GM12878 (cell line): Measurements from ENCODE around the gene OR9G1. TPM values are rescaled to one million over a fixed set of nuclear protein-coding genes. Genes with fewer than 3 reads are reported as not detected.
A peak's percentile ranks its signal among the peaks of the same experiment; 100 is the strongest.

Experiments
- ATAC-seq: fragments of 200-7000 bp; cut with Tn5 transposase; 3 replicates; pipeline ENCODE4 v1.9.1; 2020; ENCODE audit warnings: mild to moderate bottlenecking, moderate library complexity
- BruUV-seq: library from RNA; stranded (reverse); fragments of 400-500 nt; replicated peaks from 2 replicates; lab custom pipeline; 2021; lab: Mats Ljungman, UMichigan
- CTCF ChIA-PET: fragments of 300-600 bp; sonication (Branson Sonifier 250); formaldehyde crosslinking; extraction: SDS; loops from one replicate; lab custom pipeline; 2021; ENCODE audit warnings: inconsistent platforms; lab: Yijun Ruan, JAX
- POLR2A ChIA-PET: fragments of 350-600 bp; formaldehyde crosslinking; extraction: SDS; loops from one replicate; lab custom pipeline; 2021; ENCODE audit warnings: inconsistent platforms; lab: Charles Lee
- RAD21 ChIA-PET: fragments of 300-600 bp; sonication (Branson Sonifier 250); formaldehyde crosslinking; loops from one replicate; lab custom pipeline; 2023; ENCODE audit warnings: antibody characterized with exemption; ENCODE audit not compliant: unreplicated experiment; lab: Charles Lee
- SMC1A ChIA-PET: fragments of 300-600 bp; sonication (Branson Sonifier 250); formaldehyde crosslinking; loops from one replicate; lab custom pipeline; 2023; ENCODE audit not compliant: unreplicated experiment, uncharacterized antibody; lab: Charles Lee
- DNase-seq: peaks from one replicate; pipeline ENCODE4 v3.0.0-alpha.2; 2011; ENCODE audit warnings: low read depth, low spot score
- FAIRE-seq: peaks from 3 replicates; lab custom pipeline; 2011; peaks lifted over from hg19 to GRCh38; lab: Jason Lieb, UNC
- H2AFZ ChIP-seq: 2 replicates; pipeline ENCODE4 v1.6.0; 2011; ENCODE audit warnings: low read depth, low read length, control low read depth; ENCODE audit not compliant: control insufficient read depth
- H3K27ac ChIP-seq: 2 replicates; pipeline ENCODE4 v1.5.1; 2011; ENCODE audit warnings: control low read depth; ENCODE audit not compliant: control insufficient read depth, insufficient read depth
- H3K27me3 ChIP-seq, 2 experiments: replicated peaks in 1 of 2; 2 replicates each; pipeline versions ENCODE4 v1.6.0 to v1.6.1; 2011; ENCODE audit warnings: low read length in 1 of 2; ENCODE audit not compliant: control insufficient read depth in 2 of 2, insufficient read depth in 2 of 2
- H3K36me3 ChIP-seq, 2 experiments: 2 replicates each; pipeline ENCODE4 v1.5.1; 2011; ENCODE audit warnings: low read length in 1 of 2; ENCODE audit not compliant: control insufficient read depth in 2 of 2, insufficient read depth in 2 of 2
- H3K4me1 ChIP-seq: 2 replicates; pipeline ENCODE4 v1.6.1; 2011; ENCODE audit warnings: mild to moderate bottlenecking, low read length, moderate library complexity, mixed read lengths; ENCODE audit not compliant: control insufficient read depth, insufficient read depth
- H3K4me2 ChIP-seq: 2 replicates; pipeline ENCODE4 v1.6.0; 2011; ENCODE audit warnings: control low read depth; ENCODE audit not compliant: control insufficient read depth, insufficient read depth
- H3K4me3 ChIP-seq: fragments of 200-600 bp; sonication (generic); 2 replicates; pipeline ENCODE4 v1.5.1; 2016
- H3K79me2 ChIP-seq: 2 replicates; pipeline ENCODE4 v1.6.0; 2011; ENCODE audit warnings: low read length; ENCODE audit not compliant: control insufficient read depth, insufficient read depth
- H3K9ac ChIP-seq: 2 replicates; pipeline ENCODE4 v1.8.0; 2011; ENCODE audit warnings: low read length, control low read depth, mixed read lengths; ENCODE audit not compliant: control insufficient read depth, insufficient read depth
- H3K9me3 ChIP-seq: replicated peaks from 3 replicates; pipeline ENCODE4 v1.5.1; 2011; ENCODE audit warnings: mild to moderate bottlenecking, low read length; ENCODE audit not compliant: control insufficient read depth, insufficient read depth
- H4K20me1 ChIP-seq: 2 replicates; pipeline ENCODE4 v1.6.0; 2011; ENCODE audit not compliant: control insufficient read depth, insufficient read depth
- ATF2 ChIP-seq: IDR thresholded peaks from 2 replicates; pipeline ENCODE4 v1.6.1; 2012; ENCODE audit warnings: low read length, inconsistent platforms
- ATF7 ChIP-seq: fragments of 450-650 bp; IDR thresholded peaks from 2 replicates; pipeline ENCODE4 v1.6.1; 2016; ENCODE audit warnings: low read depth, mild to moderate bottlenecking
- CEBPB ChIP-seq, 2 experiments: fragments of 150-350 bp in 1 of 2; IDR thresholded peaks; 2 replicates each; pipeline ENCODE4 v1.6.1; 2012 to 2014; ENCODE audit warnings: low read depth in 2 of 2, low read length in 2 of 2, borderline replicate concordance in 1 of 2, inconsistent platforms in 1 of 2
- DPF2 ChIP-seq: fragments of 450-650 bp; IDR thresholded peaks from 2 replicates; pipeline ENCODE4 v1.6.1; 2017; ENCODE audit warnings: mild to moderate bottlenecking
- ELK1 ChIP-seq: IDR thresholded peaks from 2 replicates; pipeline ENCODE4 v1.6.1; 2012; ENCODE audit warnings: low read depth, low read length, improper control_type of control experiment
- IKZF2 ChIP-seq, 2 experiments: fragments of 450-650 bp; IDR thresholded peaks; 2 replicates each; pipeline ENCODE4 v1.6.1; 2017; ENCODE audit warnings: mild to moderate bottlenecking in 2 of 2, moderate library complexity in 2 of 2
- IRF4 ChIP-seq: IDR thresholded peaks from 2 replicates; pipeline ENCODE4 v1.6.1; 2011; ENCODE audit warnings: low read depth, low read length
- JUNB ChIP-seq: IDR thresholded peaks from 2 replicates; pipeline ENCODE4 v1.6.1; 2016; ENCODE audit warnings: antibody characterized with exemption, mild to moderate bottlenecking
- JUND ChIP-seq: IDR thresholded peaks from 2 replicates; pipeline ENCODE4 v1.6.1; 2012; ENCODE audit warnings: low read depth, mild to moderate bottlenecking, low read length, improper control_type of control experiment, moderate library complexity
- KDM1A ChIP-seq: fragments of 200-600 bp; sonication (generic); IDR thresholded peaks from 2 replicates; pipeline ENCODE4 v1.6.1; 2016; ENCODE audit warnings: borderline replicate concordance
- LARP7 ChIP-seq: fragments of 450-650 bp; IDR thresholded peaks from 2 replicates; pipeline ENCODE4 v1.6.1; 2017; ENCODE audit warnings: mild to moderate bottlenecking
- MTA2 ChIP-seq: fragments of 450-650 bp; IDR thresholded peaks from 2 replicates; pipeline ENCODE4 v1.6.1; 2016; ENCODE audit warnings: low read depth, mild to moderate bottlenecking, moderate library complexity
- MTA3 ChIP-seq: IDR thresholded peaks from 2 replicates; pipeline ENCODE4 v1.6.1; 2012; ENCODE audit warnings: low read length, inconsistent platforms, borderline replicate concordance
- TCF12 ChIP-seq: IDR thresholded peaks from 2 replicates; pipeline ENCODE4 v1.6.1; 2011; ENCODE audit warnings: low read depth, mild to moderate bottlenecking, low read length
- ZNF207 ChIP-seq: fragments of 450-650 bp; IDR thresholded peaks from 2 replicates; pipeline ENCODE4 v1.6.1; 2014; ENCODE audit warnings: antibody characterized with exemption, mild to moderate bottlenecking, borderline replicate concordance
- WGBS: methylation state at CpG from one replicate; pipeline ENCODE4 v1.1.6; 2016; ENCODE audit warnings: low lambda C conversion rate; ENCODE audit not compliant: insufficient replicate concordance, insufficient coverage; ENCODE audit errors: missing lambda C conversion rate; 5-methylcytosine and 5-hydroxymethylcytosine counted together
- in situ Hi-C: fragments of 300-500 bp; cut with MboI; formaldehyde crosslinking; loops from 9 replicates; pipeline ENCODE4 v1.14.3; 2018; ENCODE audit warnings: mixed read lengths
- intact Hi-C: fragments of 100-400 bp; cut with micrococcal nuclease; formaldehyde crosslinking; loops from one replicate; pipeline ENCODE4 v1.14.2; 2022; ENCODE audit not compliant: unreplicated experiment
- polyA plus RNA-seq, 11 experiments: library from polyadenylated mRNA; depleted of rRNA in 4 of 11; unstranded in 6 of 11; stranded (reverse) in 5 of 11; fragments of >200 nt; fragmentation: Nextera tagmentation in 4 of 11; fragmentation: Illumina TruSeq in 1 of 11; extraction: Ambion mirVana in 4 of 11; extraction: Trizol in 1 of 11; gene quantifications; 1 replicate in 1 of 11; 2 replicates in 10 of 11; pipeline versions ENCODE4 v1.2.1 to v1.2.3, GENCODE V29; 2011 to 2016; ENCODE audit warnings: inconsistent platforms in 2 of 11, missing spikeins in 2 of 11, low read depth in 1 of 11
- total RNA-seq, 4 experiments: library from RNA; depleted of rRNA in 3 of 4; stranded (reverse); fragments of >200 nt in 3 of 4; fragmentation: Illumina TruSeq in 1 of 4; extraction: Trizol in 1 of 4; gene quantifications; 2 replicates each; pipeline versions ENCODE4 v1.2.1 to v1.2.3, GENCODE V29; 2013 to 2021

OR9G1 gene
- total and polyA plus RNA-seq, 10 of the 15 experiments (the other 5 are each of a cell fraction or from before 2014, with no cell fraction given) = not detected

GRCh38 chr11:56714206-56714605 lies 15.3 kb downstream of the OR9G1 start:
- Histone ChIP-seq H4K20me1 (no peaks in the 10 kb centered on the region), H3K27me3 (no peaks in the 10 kb centered on the region), H3K9me3 (no peaks in the 10 kb centered on the region), H3K4me2 (no peak overlapping the region), H3K27ac (no peak overlapping the region), H3K9ac (no peak overlapping the region), H3K4me3 (no peak overlapping the region), H3K79me2 (no peaks in the 10 kb centered on the region), H3K4me1 (no peaks in the 10 kb centered on the region), H3K36me3 (no peaks in the 10 kb centered on the region), H2AFZ (no peak overlapping the region)
- in situ Hi-C loops (no loop called here), intact Hi-C loops (no loop called here)
- TF ChIP-seq LARP7 (no peak), TCF12 (no peak), KDM1A (no peak), ELK1 (no peak), IKZF2 (IDR thresholded peaks at IDR 0.05) (no peak), MTA3 (no peak)
- FAIRE-seq (no peak), DNase-seq (no peak), ATAC-seq (no peak)
- 0% methylated on average over 2 of the region's 2 CpGs for WGBS
- ChIA-PET RAD21 (no interaction called here), SMC1A (no interaction called here), POLR2A (no interaction called here), CTCF (no interaction called here)
- BruUV-seq = no TSS peak

- SMC1A ChIA-PET = interaction anchor here (0.7 to 1.3 kb wide), 2 partner anchors 65 to 93 kb away, joined by 3 to 4 read pairs; no protein-coding TSS in a partner anchor
- FAIRE-seq (no peak), DNase-seq (no peak), ATAC-seq (peak; percentile 94)
- no peaks in the 10 kb centered on the region for H3K4me1 ChIP-seq
- no peaks in the 10 kb centered on the region for H3K36me3 ChIP-seq
- no peak overlapping the region for H3K27ac ChIP-seq
- in situ Hi-C loops (no loop called here), intact Hi-C loops (no loop called here)
- CTCF ChIA-PET = no interaction called here
- no peaks in the 10 kb centered on the region for H3K27me3 ChIP-seq
- POLR2A ChIA-PET = no interaction called here
- H3K79me2 ChIP-seq = no peaks in the 10 kb centered on the region
- no peak overlapping the region for H3K4me2 ChIP-seq
- H3K4me3 ChIP-seq = no peak overlapping the region
- no TSS peak for BruUV-seq
- peak; percentile 82 for TF ChIP-seq JUNB
- TF ChIP-seq JUND = 0 out of 2 replicates have a peak, but pooled peaks have one; percentile 43
- TF ChIP-seq CEBPB (IDR thresholded peaks at IDR 0.05; ENCODE audit: borderline replicate concordance in 1 of 2, low read depth in 2 of 2, low read length in 2 of 2) = no peak
- no peak for TF ChIP-seq ZNF207
- TF ChIP-seq IRF4 = peak; percentile 67; the same call in 1 of the 2 replicates
- peak; percentile 37; the same call in 1 of the 2 replicates for TF ChIP-seq MTA2
- peak; percentile 94 for TF ChIP-seq ATF7
- peak; percentile 50; the same call in 1 of the 2 replicates for TF ChIP-seq ATF2
- TF ChIP-seq DPF2 = peak; percentile 49; the same call in 1 of the 2 replicates
- no peaks in the 10 kb centered on the region for H3K9me3 ChIP-seq
- H3K9ac ChIP-seq = no peak overlapping the region
- RAD21 ChIA-PET = no interaction called here
- no peak overlapping the region for H2AFZ ChIP-seq
- H4K20me1 ChIP-seq = no peaks in the 10 kb centered on the region
- WGBS = 23% methylated on average over 6 of the region's 6 CpGs
These were observed 17.5 kb downstream of the OR9G1 start for GRCh38 chr11:56716379-56716854.
